K562 (cell line): ENCODE data around the gene DPM1. TPM values are rescaled to one million over a fixed set of nuclear protein-coding genes. Genes with fewer than 3 reads are reported as not detected.

Experiments used
- ATAC-seq: fragments of 200-7000 bp; cut with Tn5 transposase; 3 replicates; pipeline ENCODE4 v1.9.1; 2020; ENCODE audit warnings: moderate library complexity
- BruUV-seq: library from RNA; stranded (reverse); fragments of 400-500 nt; replicated peaks from 2 replicates; lab custom pipeline; 2021; lab: Mats Ljungman, UMichigan
- CTCF ChIA-PET: fragments of 300-600 bp; formaldehyde crosslinking; extraction: SDS; loops from one replicate; lab custom pipeline; 2021; ENCODE audit warnings: low intra/inter-chr PET ratio; lab: Yijun Ruan, JAX
- POLR2A ChIA-PET: fragments of 300-600, 350-650 bp; sonication (Branson Sonifier 250); formaldehyde crosslinking; extraction: SDS; loops from one replicate; lab custom pipeline; 2021; ENCODE audit warnings: antibody characterized with exemption, inconsistent platforms; lab: Yijun Ruan, JAX
- DNase-seq, 4 experiments: peaks; one replicate each; pipeline versions ENCODE4 v3.0.0 to v3.0.0-alpha.2; 2011 to 2018; ENCODE audit warnings: low spot score in 3 of 4, mixed read lengths in 3 of 4; ENCODE audit errors: extremely low read depth in 1 of 4
- FAIRE-seq: peaks from 2 replicates; lab custom pipeline; 2011; peaks lifted over from hg19 to GRCh38; lab: Jason Lieb, UNC
- H2AFZ ChIP-seq: 2 replicates; pipeline ENCODE4 v1.6.0; 2011; ENCODE audit warnings: low read depth, low read length, control low read depth, inconsistent platforms
- H3K27ac ChIP-seq: fragments of 200-600 bp; 3 replicates; pipeline ENCODE4 v1.8.0; 2011; ENCODE audit warnings: low read depth, mild to moderate bottlenecking, control low read depth, inconsistent platforms, low read length, moderate library complexity, mixed read lengths; ENCODE audit errors: extremely low read depth
- H3K27me3 ChIP-seq, 2 experiments: fragments of 300-600 bp in 1 of 2; 2 replicates in 1 of 2; 3 replicates in 1 of 2; pipeline versions ENCODE4 v1.6.0 to v1.8.0; 2011; ENCODE audit warnings: inconsistent platforms in 2 of 2, low read length in 2 of 2, mild to moderate bottlenecking in 1 of 2, mixed read lengths in 1 of 2, moderate library complexity in 1 of 2; ENCODE audit not compliant: control insufficient read depth in 2 of 2, insufficient read depth in 2 of 2
- H3K36me3 ChIP-seq: fragments of 300-600 bp; 3 replicates; pipeline ENCODE4 v1.8.0; 2011; ENCODE audit warnings: mild to moderate bottlenecking, low read length, inconsistent platforms; ENCODE audit not compliant: control insufficient read depth, insufficient read depth
- H3K4me1 ChIP-seq, 2 experiments: fragments of 200-600 bp in 1 of 2; replicated peaks in 1 of 2; 2 replicates in 1 of 2; 3 replicates in 1 of 2; pipeline versions ENCODE4 v1.5.1 to v1.8.0; 2011; ENCODE audit warnings: inconsistent platforms in 2 of 2, low read length in 2 of 2, mild to moderate bottlenecking in 1 of 2, mixed read lengths in 1 of 2, moderate library complexity in 1 of 2; ENCODE audit not compliant: control insufficient read depth in 2 of 2, insufficient read depth in 2 of 2
- H3K4me2 ChIP-seq: 2 replicates; pipeline ENCODE4 v1.6.1; 2011; ENCODE audit warnings: low read length, control low read depth, inconsistent platforms, mixed read lengths; ENCODE audit not compliant: insufficient read depth
- H3K4me3 ChIP-seq: fragments of 200-600 bp; sonication (generic), shearing (Covaris generic); 2 replicates; pipeline ENCODE4 v1.5.1; 2016; ENCODE audit warnings: control low read depth, inconsistent platforms
- H3K79me2 ChIP-seq: fragments of 200-600 bp; 3 replicates; pipeline ENCODE4 v1.8.0; 2011; ENCODE audit warnings: low read length, inconsistent platforms; ENCODE audit not compliant: control insufficient read depth, insufficient read depth
- H3K9ac ChIP-seq, 2 experiments: 2 replicates each; pipeline versions ENCODE4 v1.6.0 to v1.6.1; 2011; ENCODE audit warnings: low read depth in 2 of 2, low read length in 2 of 2, control low read depth in 1 of 2, inconsistent platforms in 1 of 2, mild to moderate bottlenecking in 1 of 2, mixed read lengths in 1 of 2; ENCODE audit not compliant: insufficient read depth in 1 of 2
- H3K9me1 ChIP-seq: one replicate; pipeline ENCODE4 v1.6.0; 2011; ENCODE audit warnings: inconsistent platforms, mild to moderate bottlenecking, low read length, moderate library complexity; ENCODE audit not compliant: control insufficient read depth, insufficient read depth
- H3K9me3 ChIP-seq: replicated peaks from 2 replicates; pipeline ENCODE4 v1.5.1; 2011; ENCODE audit warnings: low read depth, low read length, inconsistent platforms; ENCODE audit not compliant: control insufficient read depth, insufficient read depth
- H4K20me1 ChIP-seq: replicated peaks from 2 replicates; pipeline ENCODE4 v1.6.1; 2011; ENCODE audit warnings: low read length, inconsistent platforms, mixed read lengths; ENCODE audit not compliant: control insufficient read depth, insufficient read depth
- CCNT2 ChIP-seq: IDR thresholded peaks from 2 replicates; pipeline ENCODE4 v1.6.1; 2011; ENCODE audit warnings: borderline replicate concordance, low read depth, mild to moderate bottlenecking, moderate library complexity, mixed read lengths, low read length; ENCODE audit not compliant: insufficient read length; ENCODE audit errors: extremely low read depth
- FOXJ2 ChIP-seq: fragments of 200-800 bp; sonication (Bioruptor generic); IDR thresholded peaks from 2 replicates; pipeline ENCODE4 v1.6.1; 2016; ENCODE audit warnings: missing genetic modification characterization, missing compliant biosample characterization
- FOXJ3 ChIP-seq: sonication (generic); formaldehyde crosslinking; IDR thresholded peaks from 2 replicates; pipeline ENCODE4 v1.4.0; 2020; ENCODE audit warnings: mild to moderate bottlenecking, missing genetic modification reagents
- HMGN3 ChIP-seq: IDR thresholded peaks from 2 replicates; pipeline ENCODE4 v1.6.1; 2011; ENCODE audit warnings: borderline replicate concordance, low read depth, mild to moderate bottlenecking, mixed read lengths, low read length; ENCODE audit not compliant: insufficient read length; ENCODE audit errors: extremely low read depth
- PURB ChIP-seq: sonication (generic); formaldehyde crosslinking; IDR thresholded peaks from 2 replicates; pipeline ENCODE4 v1.9.0; 2021; ENCODE audit warnings: low read depth, mild to moderate bottlenecking, missing genetic modification reagents
- RBM14 ChIP-seq: fragments of 200-400 bp; formaldehyde crosslinking; IDR thresholded peaks from 2 replicates; pipeline ENCODE4 v1.6.1; 2018; ENCODE audit warnings: low read depth, mild to moderate bottlenecking, low read length, moderate library complexity, borderline replicate concordance; ENCODE audit not compliant: insufficient read depth
- SREBF1 ChIP-seq: fragments of 150-350 bp; IDR thresholded peaks from 2 replicates; pipeline ENCODE4 v1.6.1; 2014; ENCODE audit warnings: antibody characterized with exemption, low read depth, low read length, borderline replicate concordance
- ZNF224 ChIP-seq: sonication (generic); formaldehyde crosslinking; IDR thresholded peaks from 2 replicates; pipeline ENCODE4 v1.8.0; 2022; ENCODE audit warnings: mild to moderate bottlenecking, missing genetic modification reagents
- ZSCAN32 ChIP-seq: fragments of 450-650 bp; formaldehyde crosslinking; IDR thresholded peaks from 2 replicates; pipeline ENCODE4 v1.4.0; 2020; ENCODE audit warnings: mild to moderate bottlenecking, moderate library complexity
- WGBS: fragments of 100-300 bp; shearing (Covaris generic); methylation state at CpG from one replicate; pipeline ENCODE4 v1.1.6; 2016; ENCODE audit warnings: low coverage, mixed read lengths; ENCODE audit not compliant: insufficient coverage; ENCODE audit errors: missing lambda C conversion rate; 5-methylcytosine and 5-hydroxymethylcytosine counted together
- in situ Hi-C: fragments of 300-500 bp; cut with MboI; formaldehyde crosslinking; loops from 4 replicates; pipeline ENCODE4 v1.15.0; 2018; ENCODE audit warnings: inconsistent platforms, mixed read lengths
- intact Hi-C: fragments of 100-400 bp; cut with micrococcal nuclease; formaldehyde crosslinking; loops from 2 replicates; pipeline ENCODE4 v1.14.2; 2022
- polyA plus RNA-seq, 8 experiments: library from polyadenylated mRNA; depleted of rRNA in 4 of 8; stranded (reverse) in 5 of 8; unstranded in 3 of 8; fragments of >200 nt; fragmentation: Nextera tagmentation in 2 of 8; fragmentation: Illumina TruSeq in 1 of 8; extraction: Ambion mirVana in 2 of 8; extraction: Trizol in 1 of 8; gene quantifications; 2 replicates each; pipeline versions ENCODE4 v1.2.1 to v1.2.3, GENCODE V29; 2011 to 2014; ENCODE audit warnings: inconsistent platforms in 1 of 8, missing spikeins in 1 of 8
- total RNA-seq, 7 experiments: library from RNA; depleted of rRNA in 6 of 7; stranded (reverse); fragments of >200 nt in 6 of 7; fragmentation: Illumina TruSeq in 2 of 7; extraction: Trizol in 2 of 7; gene quantifications; 2 replicates each; pipeline versions ENCODE4 v1.2.1 to v1.2.3, GENCODE V29; 2011 to 2021; ENCODE audit warnings: low replicate concordance in 1 of 7
- TF ChIP-seq, protein P1 (sequence below), 2 experiments: IDR thresholded peaks; 2 replicates each; pipeline ENCODE4 v1.6.1; 2012; ENCODE audit warnings: improper control_type of control experiment in 2 of 2, low read depth in 2 of 2, low read length in 2 of 2, borderline replicate concordance in 1 of 2
- TF ChIP-seq, protein P2 (sequence below): sonication (generic); formaldehyde crosslinking; IDR thresholded peaks from 2 replicates; pipeline ENCODE4 v1.9.0; 2022; ENCODE audit warnings: mild to moderate bottlenecking, missing genetic modification reagents
- TF ChIP-seq, protein P3 (sequence below): IDR thresholded peaks from 2 replicates; pipeline ENCODE4 v1.6.1; 2011; ENCODE audit warnings: borderline replicate concordance, low read depth, mild to moderate bottlenecking, moderate library complexity, low read length; ENCODE audit not compliant: insufficient read depth, poor library complexity, severe bottlenecking
- TF ChIP-seq, protein P4 (sequence below): fragments of 450-650 bp; IDR thresholded peaks from 2 replicates; pipeline ENCODE4 v1.6.1; 2016; ENCODE audit warnings: low read depth, mild to moderate bottlenecking, moderate library complexity

DPM1 gene
- total and polyA plus RNA-seq, 9 of the 15 experiments (the other 6 are each of a cell fraction or from before 2014, with no cell fraction given): 75.2 to 190 (median 153) TPM

DNA sequence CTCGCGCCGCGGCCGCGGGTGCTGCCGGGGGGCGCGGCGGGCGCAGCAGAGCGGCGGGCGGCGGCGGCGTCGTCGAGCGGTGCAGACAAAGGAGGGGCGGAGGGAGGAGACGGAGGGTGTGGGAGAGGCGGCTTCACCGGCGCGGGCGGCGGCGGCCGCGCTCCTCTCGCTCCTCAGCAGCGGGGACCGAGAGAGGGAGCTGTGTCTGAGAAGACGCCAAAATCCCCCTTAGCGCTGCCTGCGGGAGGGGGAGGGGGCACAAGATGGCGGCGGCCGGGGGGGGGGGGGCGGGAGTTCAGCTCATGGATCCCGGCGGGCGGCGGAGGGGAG is 27.4 kb downstream of the DPM1 start:
- H3K36me3 ChIP-seq: peaks cover 73% of the 10 kb centered on the region
- POLR2A ChIA-PET: interaction anchor here (0.6 to 4.7 kb wide), 19 partner anchors 9 to 639 kb away, joined by 3 to 30 read pairs (median 3); partner anchors contain the start of genes BCAS4, DPM1 and MOCS3
- H3K27me3 ChIP-seq: no peaks in the 10 kb centered on the region
- H3K4me2 ChIP-seq: peak overlapping the region; percentile 83; the same call in 1 of the 2 replicates
- peaks cover 11% of the 10 kb centered on the region for H4K20me1 ChIP-seq
- 0% methylated on average over 20 of the region's 45 CpGs for WGBS
- peaks cover 12 to 19% of the 10 kb centered on the region in 2 experiments for H3K4me1 ChIP-seq
- CTCF ChIA-PET: interaction anchor here (0.6 kb wide), 1 partner anchor 132 kb away, joined by 3 read pairs; no protein-coding TSS in a partner anchor
- no peaks in the 10 kb centered on the region for H3K9me1 ChIP-seq
- FAIRE-seq (no peak), ATAC-seq (peak; percentile 43), DNase-seq (peak in 2 of 4 experiments; percentile 74 to 75)
- H3K9me3 ChIP-seq: no peaks in the 10 kb centered on the region
- BruUV-seq: no TSS peak
- H3K9ac ChIP-seq: peak overlapping the region; percentile 92 to 94; a peak in 3 of 4 replicates
- peaks cover 48% of the 10 kb centered on the region for H3K79me2 ChIP-seq
- H2AFZ ChIP-seq: no peak overlapping the region; the same call in 1 of the 2 replicates
- peak overlapping the region; percentile 71 for H3K4me3 ChIP-seq
- peak overlapping the region; percentile 99 for H3K27ac ChIP-seq
- in situ Hi-C loops: loop anchor here (10.0 kb wide), 1 partner anchor 116 kb away; no protein-coding TSS in a partner anchor
- intact Hi-C loops: no loop called here
- TF ChIP-seq, protein P1, sequence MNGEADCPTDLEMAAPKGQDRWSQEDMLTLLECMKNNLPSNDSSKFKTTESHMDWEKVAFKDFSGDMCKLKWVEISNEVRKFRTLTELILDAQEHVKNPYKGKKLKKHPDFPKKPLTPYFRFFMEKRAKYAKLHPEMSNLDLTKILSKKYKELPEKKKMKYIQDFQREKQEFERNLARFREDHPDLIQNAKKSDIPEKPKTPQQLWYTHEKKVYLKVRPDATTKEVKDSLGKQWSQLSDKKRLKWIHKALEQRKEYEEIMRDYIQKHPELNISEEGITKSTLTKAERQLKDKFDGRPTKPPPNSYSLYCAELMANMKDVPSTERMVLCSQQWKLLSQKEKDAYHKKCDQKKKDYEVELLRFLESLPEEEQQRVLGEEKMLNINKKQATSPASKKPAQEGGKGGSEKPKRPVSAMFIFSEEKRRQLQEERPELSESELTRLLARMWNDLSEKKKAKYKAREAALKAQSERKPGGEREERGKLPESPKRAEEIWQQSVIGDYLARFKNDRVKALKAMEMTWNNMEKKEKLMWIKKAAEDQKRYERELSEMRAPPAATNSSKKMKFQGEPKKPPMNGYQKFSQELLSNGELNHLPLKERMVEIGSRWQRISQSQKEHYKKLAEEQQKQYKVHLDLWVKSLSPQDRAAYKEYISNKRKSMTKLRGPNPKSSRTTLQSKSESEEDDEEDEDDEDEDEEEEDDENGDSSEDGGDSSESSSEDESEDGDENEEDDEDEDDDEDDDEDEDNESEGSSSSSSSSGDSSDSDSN (IDR thresholded peaks at IDR 0.05; ENCODE audit: borderline replicate concordance in 1 of 2, low read depth in 2 of 2, low read length in 2 of 2): peak in 1 of 2 experiments; percentile 55; a peak in 1 of 4 replicates
- TF ChIP-seq PURB (CRISPR knock-in tag) (no peak), FOXJ3 (no peak), FOXJ2 (tag) (no peak), ZSCAN32 (CRISPR knock-in tag) (no peak), CCNT2 (peak; percentile 18), HMGN3 (peak; percentile 19), RBM14 (no peak), ZNF224 (no peak), SREBF1 (no peak)
- TF ChIP-seq, protein P2, sequence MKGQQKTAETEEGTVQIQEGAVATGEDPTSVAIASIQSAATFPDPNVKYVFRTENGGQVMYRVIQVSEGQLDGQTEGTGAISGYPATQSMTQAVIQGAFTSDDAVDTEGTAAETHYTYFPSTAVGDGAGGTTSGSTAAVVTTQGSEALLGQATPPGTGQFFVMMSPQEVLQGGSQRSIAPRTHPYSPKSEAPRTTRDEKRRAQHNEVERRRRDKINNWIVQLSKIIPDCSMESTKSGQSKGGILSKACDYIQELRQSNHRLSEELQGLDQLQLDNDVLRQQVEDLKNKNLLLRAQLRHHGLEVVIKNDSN (CRISPR knock-in tag): no peak
- TF ChIP-seq, protein P3, sequence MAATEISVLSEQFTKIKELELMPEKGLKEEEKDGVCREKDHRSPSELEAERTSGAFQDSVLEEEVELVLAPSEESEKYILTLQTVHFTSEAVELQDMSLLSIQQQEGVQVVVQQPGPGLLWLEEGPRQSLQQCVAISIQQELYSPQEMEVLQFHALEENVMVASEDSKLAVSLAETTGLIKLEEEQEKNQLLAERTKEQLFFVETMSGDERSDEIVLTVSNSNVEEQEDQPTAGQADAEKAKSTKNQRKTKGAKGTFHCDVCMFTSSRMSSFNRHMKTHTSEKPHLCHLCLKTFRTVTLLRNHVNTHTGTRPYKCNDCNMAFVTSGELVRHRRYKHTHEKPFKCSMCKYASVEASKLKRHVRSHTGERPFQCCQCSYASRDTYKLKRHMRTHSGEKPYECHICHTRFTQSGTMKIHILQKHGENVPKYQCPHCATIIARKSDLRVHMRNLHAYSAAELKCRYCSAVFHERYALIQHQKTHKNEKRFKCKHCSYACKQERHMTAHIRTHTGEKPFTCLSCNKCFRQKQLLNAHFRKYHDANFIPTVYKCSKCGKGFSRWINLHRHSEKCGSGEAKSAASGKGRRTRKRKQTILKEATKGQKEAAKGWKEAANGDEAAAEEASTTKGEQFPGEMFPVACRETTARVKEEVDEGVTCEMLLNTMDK: peak; percentile 55
- TF ChIP-seq, protein P4, sequence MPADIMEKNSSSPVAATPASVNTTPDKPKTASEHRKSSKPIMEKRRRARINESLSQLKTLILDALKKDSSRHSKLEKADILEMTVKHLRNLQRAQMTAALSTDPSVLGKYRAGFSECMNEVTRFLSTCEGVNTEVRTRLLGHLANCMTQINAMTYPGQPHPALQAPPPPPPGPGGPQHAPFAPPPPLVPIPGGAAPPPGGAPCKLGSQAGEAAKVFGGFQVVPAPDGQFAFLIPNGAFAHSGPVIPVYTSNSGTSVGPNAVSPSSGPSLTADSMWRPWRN: no peak
